ENCODE measurements around the gene PSMD12.
"Not testable (repeated sequence)": the region's sequence is repeated elsewhere in the genome, so short reads cannot be mapped to it uniquely, and the experiment has no call there.

The PSMD12 gene

DNA sequence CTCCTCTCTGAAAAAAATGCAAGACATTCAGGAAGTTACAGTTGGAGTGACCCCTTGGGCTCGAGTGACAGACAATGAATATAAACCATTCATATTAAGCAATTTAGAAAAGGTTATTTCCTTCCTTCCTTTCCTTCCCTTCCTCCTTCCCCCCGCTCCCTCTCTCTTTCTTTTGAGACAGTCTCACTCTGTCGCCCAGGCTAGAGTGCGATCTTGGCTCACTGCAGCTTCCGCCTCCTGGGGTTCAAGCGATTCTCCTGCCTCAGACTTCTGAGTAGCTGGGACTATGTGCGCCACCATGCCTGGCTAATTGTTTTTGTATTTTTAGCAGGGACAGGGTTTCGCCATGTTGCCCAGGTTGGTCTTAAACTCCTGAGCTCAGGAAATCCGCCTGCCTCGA lies 13.2 kb downstream of the PSMD12 start:
- no peak for DNase-seq

DNA sequence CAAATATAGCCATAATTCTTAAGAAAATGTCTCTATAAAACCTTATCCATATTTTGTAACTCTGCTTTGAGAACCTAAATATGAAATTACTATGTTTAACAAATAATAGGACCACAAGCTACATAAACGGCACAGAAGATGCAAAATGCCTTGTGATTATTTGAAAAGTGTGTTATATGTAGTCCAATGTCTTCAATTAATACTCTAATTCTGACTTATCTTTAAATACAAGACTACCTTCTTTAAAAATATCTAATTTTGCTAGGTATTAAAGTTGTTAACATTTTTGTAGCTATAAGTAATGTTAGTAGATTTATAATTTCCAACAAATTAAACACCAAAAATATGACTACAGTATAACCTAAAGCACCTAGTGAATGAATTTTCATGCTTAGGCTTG lies 17.0 kb downstream of the PSMD12 start:
- DNase-seq, result no peak

GRCh38 chr17:67347826-67348225 lies 18.6 kb downstream of the PSMD12 start:
- no peak for DNase-seq

GRCh38 chr17:67343237-67343636 lies 23.1 kb downstream of the PSMD12 start:
- no peak for DNase-seq

- DNase-seq, result not testable (repeated sequence)
Observed at GRCh38 chr17:67338353-67338752, 28.0 kb downstream of the PSMD12 start.

GRCh38 chr17:67336859-67337258 lies 29.5 kb downstream of the PSMD12 start:
- no peak for DNase-seq

DNA sequence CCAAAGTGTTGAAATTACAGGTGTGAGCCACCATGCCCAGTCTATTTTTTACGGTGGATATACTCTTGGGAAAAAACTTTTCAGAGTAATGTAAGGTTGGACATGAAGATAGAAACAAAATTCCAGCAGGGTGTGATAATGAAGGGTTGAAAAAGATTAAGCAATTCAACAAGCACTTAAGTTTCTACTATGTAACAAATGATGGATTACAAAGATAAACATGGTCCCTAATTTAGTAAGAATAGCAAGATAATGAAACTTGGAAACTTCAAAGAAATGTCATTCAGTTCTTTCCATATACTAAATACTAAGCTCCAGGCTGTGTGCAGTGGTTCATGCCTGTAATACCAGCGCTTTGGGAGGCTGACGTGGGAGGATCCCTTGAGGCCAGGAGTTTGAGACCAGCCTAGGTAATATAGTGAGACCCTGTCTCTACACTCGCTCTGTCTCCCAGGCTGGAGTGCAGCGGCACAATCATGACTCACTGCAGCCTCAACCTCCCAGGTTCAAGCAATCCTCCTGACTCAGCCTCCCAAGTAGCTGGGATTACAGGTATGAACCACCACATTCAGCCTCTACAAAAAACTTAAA lies 31.0 kb downstream of the PSMD12 start:
- DNase-seq, result no peak

DNA sequence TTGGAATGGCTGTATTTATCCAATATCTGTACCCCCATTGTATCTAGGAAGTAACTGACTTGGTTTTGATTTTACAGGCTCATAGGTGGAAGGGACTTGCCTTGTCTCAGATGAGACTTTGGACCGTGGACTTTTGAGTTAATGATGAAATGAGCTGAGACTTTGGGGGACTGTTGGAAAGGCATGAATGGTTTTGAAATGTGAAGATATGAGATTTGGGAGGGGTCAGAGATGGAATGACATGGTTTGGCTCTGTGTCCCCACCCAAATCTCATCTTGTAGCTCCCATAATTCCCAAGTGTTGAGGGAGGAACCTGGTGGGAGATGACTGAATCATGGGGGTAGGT lies 34.2 kb downstream of the PSMD12 start:
- not testable (repeated sequence) for DNase-seq

DNA sequence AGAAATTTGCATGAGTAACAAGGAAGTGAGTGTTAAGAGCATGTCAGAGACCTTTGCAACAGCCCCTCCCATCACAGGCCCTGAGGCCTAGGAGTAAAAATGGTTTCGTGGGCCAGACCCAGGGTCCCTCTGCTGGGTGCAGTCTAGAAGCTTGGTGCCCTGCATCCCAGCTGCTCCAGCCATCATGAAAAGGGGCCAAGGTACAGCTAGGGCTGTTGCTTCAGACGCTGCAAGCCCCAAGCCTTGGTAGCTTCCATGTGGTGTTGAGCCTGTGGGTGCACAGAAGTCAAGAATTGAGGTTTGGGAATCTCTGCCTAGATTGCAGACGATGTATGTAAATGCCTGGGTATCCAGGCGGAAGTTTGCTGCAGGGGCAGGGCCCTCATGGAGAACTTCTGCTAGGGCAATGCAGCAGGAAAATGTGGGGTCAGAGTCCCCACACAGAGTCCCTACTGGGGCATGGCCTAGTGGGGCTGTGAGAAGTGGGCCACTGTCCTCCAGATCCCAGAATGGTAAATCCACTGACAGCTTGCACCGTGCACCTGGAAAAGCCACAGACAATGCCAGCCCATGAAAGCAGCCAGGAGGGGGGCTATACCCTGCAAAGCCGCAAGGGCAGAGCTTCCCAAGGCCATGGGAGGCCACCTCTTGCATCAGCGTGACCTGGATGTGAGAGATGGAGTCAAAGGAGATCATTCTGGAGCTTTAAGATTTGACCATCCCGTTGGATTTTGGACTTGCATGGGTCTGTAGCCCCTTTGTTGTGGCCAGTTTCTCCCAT lies 34.8 kb downstream of the PSMD12 start:
- not testable (repeated sequence) for DNase-seq

DNA sequence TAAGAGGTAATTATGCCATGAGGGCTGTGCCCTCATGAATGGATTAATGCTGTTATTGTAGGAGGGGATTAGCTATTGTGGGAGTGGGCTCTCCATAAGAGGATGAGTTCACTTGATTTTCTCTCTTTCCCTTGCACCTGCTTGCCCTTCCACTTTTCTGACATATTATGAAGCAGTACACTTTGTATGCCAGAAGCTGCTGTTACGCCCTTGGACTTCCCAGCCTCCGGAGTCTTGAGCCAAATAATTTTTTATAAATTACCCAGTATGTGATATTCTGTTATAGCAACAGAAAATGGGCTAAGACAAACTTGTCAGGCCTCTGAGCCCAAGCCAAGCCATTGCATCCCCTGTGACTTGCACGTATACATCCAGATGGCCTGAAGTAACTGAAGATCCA lies 38.4 kb downstream of the PSMD12 start:
- DNase-seq, result no peak

DNA sequence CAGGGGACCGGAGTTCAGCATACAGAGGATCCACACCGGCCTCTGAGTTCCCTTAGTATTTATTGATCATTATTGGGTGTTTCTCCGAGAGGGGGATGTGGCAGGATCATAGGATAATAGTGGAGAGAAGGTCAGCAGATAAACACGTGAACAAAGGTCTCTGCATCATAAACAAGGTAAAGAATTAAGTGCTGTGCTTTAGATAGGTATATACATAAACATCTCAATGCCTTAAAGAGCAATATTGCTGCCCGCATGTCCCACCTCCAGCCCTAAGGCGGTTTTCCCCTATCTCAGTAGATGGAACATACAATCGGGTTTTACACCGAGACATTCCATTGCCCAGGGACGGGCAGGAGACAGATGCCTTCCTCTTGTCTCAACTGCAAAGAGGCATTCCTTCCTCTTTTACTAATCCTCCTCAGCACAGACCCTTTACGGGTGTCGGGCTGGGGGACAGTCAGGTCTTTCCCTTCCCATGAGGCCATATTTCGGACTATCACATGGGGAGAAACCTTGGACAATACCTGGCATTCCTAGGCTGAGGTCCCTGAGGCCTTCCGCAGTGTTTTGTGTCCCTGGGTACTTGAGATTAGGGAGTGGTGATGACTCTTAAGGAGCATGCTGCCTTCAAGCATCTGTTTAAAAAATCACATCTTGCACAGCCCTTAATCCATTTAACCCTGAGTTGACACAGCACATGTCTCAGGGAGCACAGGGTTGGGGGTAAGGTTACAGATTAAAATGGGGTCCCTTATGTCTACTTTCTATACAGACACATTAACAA lies 39.2 kb downstream of the PSMD12 start:
- not testable (repeated sequence) for DNase-seq

GRCh38 chr17:67326440-67326839 lies 39.9 kb downstream of the PSMD12 start:
- DNase-seq, result no peak

DNA sequence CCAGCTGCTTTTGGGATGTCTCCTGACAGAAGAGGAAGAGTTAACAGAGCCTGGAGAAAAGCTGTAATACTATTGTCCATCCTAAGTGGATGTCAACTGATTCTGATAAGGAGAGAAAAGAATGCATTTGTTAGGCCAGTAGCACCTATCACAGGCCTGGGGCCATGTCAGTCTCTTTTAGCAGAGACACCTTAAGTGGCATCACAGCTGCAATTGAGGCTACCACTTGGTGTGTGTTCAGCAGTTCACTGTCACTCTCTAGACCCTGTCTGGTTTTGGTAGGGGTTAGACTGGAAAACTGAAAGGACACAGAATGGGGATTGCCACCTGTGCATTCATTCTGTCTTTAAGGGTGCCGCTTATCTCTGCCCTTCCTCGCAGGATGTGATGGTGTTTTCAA lies 42.0 kb downstream of the PSMD12 start:
- DNase-seq, result no peak

DNA sequence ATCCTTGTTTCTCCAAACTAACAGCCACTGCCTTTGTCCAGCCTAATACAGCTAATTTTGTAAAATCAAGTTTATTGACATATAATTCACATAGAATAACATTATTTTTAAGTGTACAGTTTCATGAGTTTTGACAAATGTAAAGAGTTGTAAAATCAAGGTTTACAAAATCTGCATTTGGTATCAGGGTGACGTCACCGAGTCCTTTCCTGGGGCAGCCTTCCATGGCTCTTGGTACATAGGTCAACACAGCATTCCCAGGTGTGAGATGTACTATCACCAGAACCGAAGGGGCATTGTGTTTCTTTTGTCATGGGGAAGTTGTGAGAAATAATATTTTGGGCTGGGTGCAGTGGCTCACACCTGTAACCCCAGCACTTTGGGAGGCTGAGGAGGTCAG lies 42.9 kb downstream of the PSMD12 start:
- DNase-seq, result no peak

DNA sequence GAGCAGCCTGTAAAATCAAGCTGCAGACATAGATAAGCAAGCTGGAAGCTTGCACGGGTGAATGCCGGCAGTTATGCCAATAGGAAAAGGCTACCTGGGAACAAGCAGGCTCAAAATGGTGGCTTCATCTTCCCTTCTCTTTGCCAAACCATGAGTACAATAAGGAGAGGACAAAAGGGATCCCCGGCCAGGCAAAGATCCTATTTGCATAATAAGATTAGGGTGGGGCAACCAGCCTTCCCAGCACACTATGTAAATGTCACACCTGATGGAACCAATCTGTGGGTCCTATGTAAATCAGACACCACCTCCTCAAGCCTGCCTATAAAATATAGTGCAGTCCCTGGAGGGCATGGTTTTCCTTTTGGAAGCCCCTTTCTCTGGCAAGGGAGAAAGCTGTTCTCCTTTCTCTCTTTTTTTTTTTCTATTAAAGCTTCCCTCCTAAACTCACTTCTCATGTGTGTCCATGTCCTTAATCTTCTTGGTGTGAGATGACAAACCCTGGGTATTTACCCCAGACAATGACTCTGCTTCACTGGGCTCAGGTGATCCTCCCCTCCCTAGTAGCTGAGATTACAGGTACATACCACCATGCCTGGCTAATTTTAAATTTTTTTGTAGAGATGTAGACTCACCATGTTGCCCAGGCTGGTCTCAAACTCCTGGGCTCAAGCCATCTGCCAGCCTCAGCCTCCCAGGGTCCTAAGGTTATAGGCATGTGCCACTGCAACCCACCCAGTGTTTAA lies 44.2 kb downstream of the PSMD12 start:
- no peak for DNase-seq

- not testable (repeated sequence) for DNase-seq
Observed at GRCh38 chr17:67321486-67321885, 44.9 kb downstream of the PSMD12 start.

- DNase-seq, result no peak
Observed at GRCh38 chr17:67316781-67317180, 49.6 kb downstream of the PSMD12 start.

DNA sequence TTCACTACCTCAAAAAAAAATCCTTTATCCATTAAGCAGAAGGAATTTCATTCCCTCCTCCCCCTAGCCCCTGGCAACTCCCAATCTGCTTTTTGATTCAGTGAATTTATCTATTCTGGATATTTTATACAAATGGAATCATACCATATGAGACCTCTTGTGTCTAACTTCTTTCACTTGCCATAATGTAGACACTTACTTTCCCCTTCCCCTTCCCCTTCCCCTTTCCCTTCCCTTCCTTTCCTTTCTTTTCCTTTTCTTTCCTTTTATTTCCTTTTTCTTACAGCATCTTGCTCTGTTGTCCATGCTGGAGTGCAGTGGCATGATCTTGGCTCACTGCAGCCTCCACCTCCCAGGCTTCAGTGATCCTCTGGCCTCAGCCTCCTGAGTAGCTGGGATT lies 50.5 kb downstream of the PSMD12 start:
- no peak for DNase-seq

- no peak for DNase-seq
Observed at GRCh38 chr17:67312265-67312664, 54.1 kb downstream of the PSMD12 start.

GRCh38 chr17:67311575-67311974 lies 54.8 kb downstream of the PSMD12 start:
- DNase-seq, result no peak

GRCh38 chr17:67310406-67310805 lies 56.0 kb downstream of the PSMD12 start:
- DNase-seq, result no peak

GRCh38 chr17:67305446-67306235 lies 60.7 kb downstream of the PSMD12 start:
- not testable (repeated sequence) for DNase-seq

All from HCEC 1CT (cell line).